Fibroblast of pulmonary artery (primary cell): ENCODE measurements around the gene MAST4.

Experiments
- DNase-seq: peaks from one replicate; pipeline ENCODE4 v3.0.0-alpha.2; 2010; ENCODE audit warnings: low read depth
- H3K4me3 ChIP-seq: replicated peaks from 2 replicates; pipeline ENCODE4 v1.5.1; 2011; ENCODE audit warnings: low read depth, mild to moderate bottlenecking, control low read depth, low read length, moderate library complexity
- CTCF ChIP-seq: IDR thresholded peaks from 2 replicates; pipeline ENCODE4 v1.5.1; 2011; ENCODE audit warnings: mild to moderate bottlenecking, control low read depth, low read length, inconsistent platforms; ENCODE audit errors: missing control alignments

Gene MAST4

GRCh38 chr5:67192719-67193438, 596.7 kb downstream of the MAST4 start:
- no peak for TF ChIP-seq CTCF
- H3K4me3 ChIP-seq, result no peak overlapping the region
- DNase-seq, result no peak

- TF ChIP-seq CTCF, result no peak
- no peak overlapping the region for H3K4me3 ChIP-seq
- DNase-seq, result no peak
These were observed 597.2 kb downstream of the MAST4 start for GRCh38 chr5:67193439-67193807.

GRCh38 chr5:67194166-67194565, 598.0 kb downstream of the MAST4 start:
- DNase-seq, result no peak
- no peak for TF ChIP-seq CTCF
- H3K4me3 ChIP-seq, result no peak overlapping the region

GRCh38 chr5:67195406-67196275, 599.4 kb downstream of the MAST4 start:
- no peak overlapping the region for H3K4me3 ChIP-seq
- no peak for DNase-seq
- no peak for TF ChIP-seq CTCF

GRCh38 chr5:67196537-67197059, 600.4 kb downstream of the MAST4 start, which contains the start of gene CD180:
Gene CD180 (minus strand): TSS chr5:67196799. CDS start chr5:67196641, 158 bp downstream.
- DNase-seq, result peak; percentile 29
- TF ChIP-seq CTCF, result no peak
- no peak within 1 kb of the TSS for H3K4me3 ChIP-seq

- no peak overlapping the region for H3K4me3 ChIP-seq
- TF ChIP-seq CTCF, result no peak
- DNase-seq, result no peak
These were observed 601.3 kb downstream of the MAST4 start for GRCh38 chr5:67197536-67197935.
